Measurements from ENCODE around the gene SLC7A10.

SLC7A10 gene

DNA sequence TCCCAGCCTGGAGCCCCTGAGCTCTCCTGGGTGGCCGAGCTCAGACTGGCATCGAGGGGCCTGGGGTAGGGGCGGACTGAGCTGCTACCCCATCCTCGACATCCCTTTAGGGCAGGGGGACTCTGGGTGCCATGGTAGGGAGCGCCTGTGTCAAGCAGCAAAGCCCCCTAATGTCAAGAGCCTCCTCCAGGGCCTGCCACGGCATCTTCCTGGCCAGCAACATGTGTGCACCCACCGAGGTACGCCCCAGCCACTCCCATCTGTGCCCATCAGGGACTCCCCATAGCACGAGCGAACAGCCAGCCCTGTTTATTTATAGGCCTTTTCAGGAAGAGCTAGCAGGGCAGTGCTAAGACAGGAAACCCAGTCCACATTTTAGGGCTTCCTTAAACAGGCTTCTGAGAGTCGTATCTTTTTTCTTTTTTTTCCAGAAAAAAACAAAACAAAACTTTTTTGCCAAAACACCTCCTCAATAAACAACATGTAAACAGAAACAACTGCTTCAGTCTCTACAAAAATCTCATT, 17.2 kb downstream of the SLC7A10 start:
- TF ChIP-seq, protein P1, sequence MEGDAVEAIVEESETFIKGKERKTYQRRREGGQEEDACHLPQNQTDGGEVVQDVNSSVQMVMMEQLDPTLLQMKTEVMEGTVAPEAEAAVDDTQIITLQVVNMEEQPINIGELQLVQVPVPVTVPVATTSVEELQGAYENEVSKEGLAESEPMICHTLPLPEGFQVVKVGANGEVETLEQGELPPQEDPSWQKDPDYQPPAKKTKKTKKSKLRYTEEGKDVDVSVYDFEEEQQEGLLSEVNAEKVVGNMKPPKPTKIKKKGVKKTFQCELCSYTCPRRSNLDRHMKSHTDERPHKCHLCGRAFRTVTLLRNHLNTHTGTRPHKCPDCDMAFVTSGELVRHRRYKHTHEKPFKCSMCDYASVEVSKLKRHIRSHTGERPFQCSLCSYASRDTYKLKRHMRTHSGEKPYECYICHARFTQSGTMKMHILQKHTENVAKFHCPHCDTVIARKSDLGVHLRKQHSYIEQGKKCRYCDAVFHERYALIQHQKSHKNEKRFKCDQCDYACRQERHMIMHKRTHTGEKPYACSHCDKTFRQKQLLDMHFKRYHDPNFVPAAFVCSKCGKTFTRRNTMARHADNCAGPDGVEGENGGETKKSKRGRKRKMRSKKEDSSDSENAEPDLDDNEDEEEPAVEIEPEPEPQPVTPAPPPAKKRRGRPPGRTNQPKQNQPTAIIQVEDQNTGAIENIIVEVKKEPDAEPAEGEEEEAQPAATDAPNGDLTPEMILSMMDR (IDR thresholded peaks at IDR 0.05; ENCODE audit: low read depth, low read length) = no peak
- in situ Hi-C loops (cut with HindIII; ENCODE audit: low sequenced_read_pairs) = no loop called here
- DNase-seq (ENCODE audit: low read depth, low spot score) = no peak
- H3K4me3 ChIP-seq (ENCODE audit: low read depth, low read length) = no peak overlapping the region

DNA sequence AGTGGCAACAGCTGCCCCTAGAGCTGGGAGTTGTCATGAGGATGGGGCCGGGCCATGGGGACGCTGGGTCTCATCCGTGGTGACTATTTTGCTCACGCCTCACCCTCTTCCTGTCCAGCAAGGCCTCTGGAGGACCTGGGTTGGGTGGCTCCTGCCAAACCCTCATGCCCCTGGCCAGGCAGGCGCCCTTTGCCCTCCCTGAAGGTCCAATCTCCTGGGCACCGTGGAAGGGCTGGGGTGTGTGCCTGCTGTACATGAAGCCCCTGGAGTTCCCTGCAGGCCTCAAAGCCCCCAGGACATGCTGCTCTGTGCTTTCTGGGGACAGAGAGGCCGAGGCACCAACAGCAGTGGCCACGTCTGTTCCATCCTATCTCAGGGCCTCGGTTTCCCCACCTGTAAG, 17.7 kb downstream of the SLC7A10 start:
- no peak overlapping the region for H3K4me3 ChIP-seq (ENCODE audit: low read depth, low read length)
- TF ChIP-seq, protein P1 (IDR thresholded peaks at IDR 0.05; ENCODE audit: low read depth, low read length) = no peak
- in situ Hi-C loops (cut with HindIII; ENCODE audit: low sequenced_read_pairs) = no loop called here
- no peak for DNase-seq (ENCODE audit: low read depth, low spot score)

DNA sequence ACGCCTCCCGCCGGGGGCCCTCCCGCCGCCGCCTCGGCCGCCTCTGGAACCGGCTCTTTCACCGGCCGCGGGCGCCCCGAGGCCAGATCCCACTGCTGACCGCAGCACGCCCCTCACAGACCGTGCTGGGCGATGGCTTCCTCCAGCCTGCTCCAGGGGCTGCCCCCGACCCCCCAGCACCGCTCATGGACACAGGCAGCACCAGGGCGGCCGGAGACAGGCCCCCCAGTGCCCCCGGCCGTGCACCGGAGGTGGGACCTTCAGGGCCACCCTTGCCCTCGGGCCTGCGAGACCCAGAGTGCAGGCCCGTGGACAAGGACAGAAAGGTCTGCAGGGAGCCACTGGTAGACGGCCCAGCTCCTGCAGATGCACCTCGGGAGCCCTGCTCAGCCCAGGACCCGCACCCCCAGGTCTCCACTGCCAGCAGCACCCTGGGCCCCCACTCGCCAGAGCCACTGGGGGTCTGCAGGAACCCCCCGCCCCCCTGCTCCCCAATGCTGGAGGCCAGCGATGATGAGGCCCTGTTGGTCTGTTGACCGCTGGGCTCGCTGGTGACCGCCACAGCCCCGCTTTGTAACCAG, 18.5 kb downstream of the SLC7A10 start:
- TF ChIP-seq, protein P1 (IDR thresholded peaks at IDR 0.05; ENCODE audit: low read depth, low read length) = no peak
- no peak overlapping the region for H3K4me3 ChIP-seq (ENCODE audit: low read depth, low read length)
- DNase-seq (ENCODE audit: low read depth, low spot score) = no peak
- in situ Hi-C loops (cut with HindIII; ENCODE audit: low sequenced_read_pairs) = no loop called here

DNA sequence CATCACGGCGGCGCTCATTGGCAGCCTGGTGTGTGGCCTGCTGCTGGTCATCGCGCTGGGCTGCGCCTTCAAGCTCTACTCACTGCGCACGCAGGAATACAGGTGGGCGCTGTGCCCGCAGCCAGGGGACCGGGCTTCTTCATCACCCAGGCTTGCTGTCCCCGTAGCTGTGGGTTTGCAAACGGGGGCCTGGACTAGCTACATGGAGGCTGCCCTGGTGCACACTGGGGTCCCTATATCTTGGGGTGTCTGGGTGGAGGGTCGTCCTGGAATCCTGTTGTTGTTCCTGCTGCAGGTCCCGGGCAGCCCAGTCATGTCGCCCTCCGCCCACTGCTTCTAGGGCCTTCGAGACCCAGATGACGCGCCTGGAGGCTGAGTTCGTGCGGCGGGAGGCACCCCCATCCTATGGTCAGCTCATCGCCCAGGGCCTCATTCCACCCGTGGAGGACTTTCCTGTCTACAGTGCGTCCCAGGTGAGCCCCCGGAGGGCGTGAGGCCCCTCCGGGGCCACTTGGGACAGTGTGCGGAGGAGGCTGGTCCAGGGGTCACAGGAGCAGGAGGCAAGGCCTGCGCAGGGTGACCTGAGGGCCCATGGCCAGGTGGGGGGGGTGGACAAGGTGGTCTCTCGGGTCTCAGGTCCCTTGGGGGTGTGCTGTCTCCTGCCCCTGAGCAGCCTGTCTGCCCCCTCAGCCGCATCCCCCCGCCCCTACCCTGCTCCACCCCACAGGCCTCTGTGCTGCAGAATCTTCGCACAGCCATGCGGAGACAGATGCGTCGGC, 19.2 kb downstream of the SLC7A10 start:
- TF ChIP-seq, protein P1 (IDR thresholded peaks at IDR 0.05; ENCODE audit: low read depth, low read length) = no peak
- DNase-seq (ENCODE audit: low read depth, low spot score) = no peak
- no peak overlapping the region for H3K4me3 ChIP-seq (ENCODE audit: low read depth, low read length)
- in situ Hi-C loops (cut with HindIII; ENCODE audit: low sequenced_read_pairs) = no loop called here

DNA sequence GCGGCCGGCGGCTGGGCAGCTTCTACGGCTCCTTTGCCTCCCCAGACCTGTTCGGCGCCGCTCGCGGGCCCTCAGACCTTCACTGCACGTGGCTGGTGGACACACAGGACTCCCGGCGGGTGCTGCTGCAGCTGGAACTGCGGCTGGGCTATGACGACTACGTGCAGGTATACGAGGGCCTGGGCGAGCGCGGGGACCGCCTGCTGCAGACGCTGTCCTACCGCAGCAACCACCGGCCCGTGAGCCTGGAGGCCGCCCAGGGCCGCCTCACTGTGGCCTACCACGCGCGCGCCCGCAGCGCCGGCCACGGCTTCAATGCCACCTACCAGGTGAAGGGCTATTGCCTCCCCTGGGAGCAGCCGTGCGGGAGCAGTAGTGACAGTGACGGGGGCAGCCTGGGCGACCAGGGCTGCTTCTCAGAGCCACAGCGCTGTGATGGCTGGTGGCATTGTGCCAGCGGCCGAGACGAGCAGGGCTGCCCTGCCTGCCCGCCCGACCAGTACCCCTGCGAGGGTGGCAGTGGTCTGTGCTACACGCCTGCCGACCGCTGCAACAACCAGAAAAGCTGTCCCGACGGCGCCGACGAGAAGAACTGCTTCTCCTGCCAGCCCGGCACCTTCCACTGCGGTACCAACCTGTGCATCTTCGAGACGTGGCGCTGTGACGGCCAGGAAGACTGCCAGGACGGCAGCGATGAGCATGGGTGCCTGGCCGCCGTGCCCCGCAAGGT, 20.0 kb downstream of the SLC7A10 start:
- TF ChIP-seq, protein P1 (IDR thresholded peaks at IDR 0.05; ENCODE audit: low read depth, low read length) = no peak
- in situ Hi-C loops (cut with HindIII; ENCODE audit: low sequenced_read_pairs) = no loop called here
- DNase-seq (ENCODE audit: low read depth, low spot score) = no peak
- H3K4me3 ChIP-seq (ENCODE audit: low read depth, low read length) = no peak overlapping the region

DNA sequence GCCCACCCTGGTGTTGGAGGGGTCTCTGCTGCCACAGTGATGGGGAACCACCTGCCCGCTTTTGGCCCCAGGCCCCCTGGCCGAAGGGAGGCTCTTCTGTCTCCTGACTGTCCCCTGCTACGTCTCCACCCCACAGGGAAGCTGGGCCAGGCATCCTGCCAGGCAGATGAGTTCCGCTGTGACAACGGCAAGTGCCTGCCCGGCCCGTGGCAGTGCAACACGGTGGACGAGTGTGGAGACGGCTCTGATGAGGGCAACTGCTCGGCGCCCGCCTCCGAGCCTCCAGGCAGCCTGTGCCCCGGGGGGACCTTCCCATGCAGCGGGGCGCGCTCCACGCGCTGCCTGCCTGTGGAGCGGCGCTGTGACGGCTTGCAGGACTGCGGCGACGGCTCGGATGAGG, 20.5 kb downstream of the SLC7A10 start:
- TF ChIP-seq, protein P1 (IDR thresholded peaks at IDR 0.05; ENCODE audit: low read depth, low read length) = no peak
- in situ Hi-C loops (cut with HindIII; ENCODE audit: low sequenced_read_pairs) = no loop called here
- no peak for DNase-seq (ENCODE audit: low read depth, low spot score)
- no peak overlapping the region for H3K4me3 ChIP-seq (ENCODE audit: low read depth, low read length)

Data from astrocyte of the spinal cord (primary cell).